GM12891 (cell line): ENCODE measurements around the gene MAMSTR.

ENCODE experiments used
- PAX5 ChIP-seq: IDR thresholded peaks from 2 replicates; pipeline ENCODE4 v1.6.1; 2011; ENCODE audit warnings: low read length, moderate library complexity, mild to moderate bottlenecking; ENCODE audit not compliant: insufficient read depth, severe bottlenecking
- POLR2A ChIP-seq: IDR thresholded peaks from 2 replicates; pipeline ENCODE4 v1.6.1; 2011; ENCODE audit warnings: low read depth, low read length, control low read depth
- POLR2AphosphoS5 ChIP-seq: IDR thresholded peaks from 2 replicates; pipeline ENCODE4 v1.6.1; 2011; ENCODE audit warnings: low read depth, low read length, control low read depth
- POU2F2 ChIP-seq: IDR thresholded peaks from 2 replicates; pipeline ENCODE4 v1.6.1; 2011; ENCODE audit warnings: low read depth, mild to moderate bottlenecking, control low read depth, low read length, moderate library complexity
- TAF1 ChIP-seq: IDR thresholded peaks from 2 replicates; pipeline ENCODE4 v1.6.1; 2011; ENCODE audit warnings: low read depth, low read length, control low read depth

DNA sequence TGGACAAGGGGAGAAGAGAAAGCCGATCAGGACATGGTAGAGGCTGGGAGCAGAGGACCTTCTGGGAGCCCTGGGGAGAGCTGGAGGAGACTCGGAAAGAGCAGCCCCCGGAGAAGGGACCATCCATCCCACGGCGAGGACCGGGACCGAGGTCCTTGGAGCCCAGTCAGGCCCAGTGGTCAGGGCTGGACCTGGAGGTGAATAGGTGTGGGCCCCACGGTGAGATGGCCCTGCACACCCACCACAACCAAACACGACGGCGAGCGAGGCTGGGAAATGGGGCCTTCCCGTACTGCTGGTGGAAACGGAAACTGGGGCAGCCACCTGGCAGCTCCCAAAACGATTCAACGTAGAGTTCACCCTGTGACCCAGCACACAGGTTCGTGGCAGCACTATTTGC is 43.0 kb downstream of the MAMSTR start:
- no peak for TF ChIP-seq POU2F2
- no peak for TF ChIP-seq POLR2A
- no peak for TF ChIP-seq POLR2AphosphoS5
- no peak for TF ChIP-seq TAF1
- TF ChIP-seq PAX5, result no peak
